ENCODE data around the gene RASGRP2. TPM values are rescaled to one million over a fixed set of nuclear protein-coding genes. Genes with fewer than 3 reads are reported as not detected.

The RASGRP2 gene
- total RNA-seq, 1 experiment from 2014 or later = 4.0 TPM

- peaks cover 45% of the 10 kb centered on the region for H3K4me1 ChIP-seq (ENCODE audit: low read length)
- H3K4me2 ChIP-seq (ENCODE audit: low read depth, low read length, poor library complexity, severe bottlenecking) = peak overlapping the region; percentile 97
- H3K36me3 ChIP-seq (ENCODE audit: insufficient read depth, low read length) = peaks cover 59% of the 10 kb centered on the region
- H3K9me3 ChIP-seq (ENCODE audit: low read length) = no peaks in the 10 kb centered on the region
- peaks cover 57% of the 10 kb centered on the region for H3K79me2 ChIP-seq (ENCODE audit: low read length)
- H3K27ac ChIP-seq (ENCODE audit: low read length) = no peak overlapping the region
- H3K4me3 ChIP-seq (ENCODE audit: low read length) = peak overlapping the region; percentile 94
- no peak overlapping the region for H2AFZ ChIP-seq (ENCODE audit: low read length)
- peak overlapping the region; percentile 97; the same call in 1 of the 2 replicates for H3K9ac ChIP-seq (ENCODE audit: low read length)
- H3K9me2 ChIP-seq (replicated peaks; ENCODE audit: insufficient read depth, low read length) = no peaks in the 10 kb centered on the region
- no peak for DNase-seq
- peaks cover 57% of the 10 kb centered on the region for H4K20me1 ChIP-seq (ENCODE audit: insufficient read depth, low read depth, low read length)
- no peaks in the 10 kb centered on the region for H3K27me3 ChIP-seq (ENCODE audit: low read length)
These were observed 32.5 kb upstream of the RASGRP2 start for GRCh38 chr11:64776425-64776824.

DNA sequence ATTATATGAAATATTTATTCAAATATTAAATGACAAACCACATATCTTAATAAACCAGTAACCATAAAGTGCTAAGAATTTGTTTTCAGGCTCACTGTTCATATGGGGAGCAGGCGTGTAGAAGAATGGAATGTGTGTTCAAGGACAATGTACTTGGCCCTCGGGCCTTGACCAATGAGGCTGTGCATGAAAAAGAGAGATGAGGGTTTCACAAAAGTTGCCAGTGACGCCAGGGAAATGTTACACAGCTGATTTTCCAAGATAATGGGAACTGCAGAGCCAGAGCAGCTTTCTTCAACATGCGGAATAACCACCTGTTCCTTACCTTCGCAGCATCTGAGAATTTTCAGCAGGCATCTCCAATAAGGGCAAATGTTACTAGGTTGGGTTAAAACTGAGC is 30.2 kb upstream of the RASGRP2 start:
- Histone ChIP-seq H3K9me2 (replicated peaks; ENCODE audit: insufficient read depth, low read length) (no peaks in the 10 kb centered on the region), H3K79me2 (ENCODE audit: low read length) (peaks cover 66% of the 10 kb centered on the region), H3K27ac (ENCODE audit: low read length) (no peak overlapping the region), H3K9me3 (ENCODE audit: low read length) (no peaks in the 10 kb centered on the region), H3K4me3 (ENCODE audit: low read length) (no peak overlapping the region), H3K36me3 (ENCODE audit: insufficient read depth, low read length) (peaks cover 82% of the 10 kb centered on the region), H3K9ac (ENCODE audit: low read length) (no peak overlapping the region), H2AFZ (ENCODE audit: low read length) (no peak overlapping the region), H3K27me3 (ENCODE audit: low read length) (no peaks in the 10 kb centered on the region), H4K20me1 (ENCODE audit: insufficient read depth, low read depth, low read length) (peaks cover 79% of the 10 kb centered on the region), H3K4me1 (ENCODE audit: low read length) (peaks cover 32% of the 10 kb centered on the region), H3K4me2 (ENCODE audit: low read depth, low read length, poor library complexity, severe bottlenecking) (no peak overlapping the region)
- no peak for DNase-seq

- Histone ChIP-seq H4K20me1 (ENCODE audit: insufficient read depth, low read depth, low read length) (peaks cover 93% of the 10 kb centered on the region), H3K27me3 (ENCODE audit: low read length) (no peaks in the 10 kb centered on the region), H3K9me2 (replicated peaks; ENCODE audit: insufficient read depth, low read length) (no peaks in the 10 kb centered on the region), H3K9ac (ENCODE audit: low read length) (no peak overlapping the region), H3K9me3 (ENCODE audit: low read length) (no peaks in the 10 kb centered on the region), H3K4me3 (ENCODE audit: low read length) (no peak overlapping the region), H3K27ac (ENCODE audit: low read length) (peak overlapping the region; percentile 23; the same call in 1 of the 2 replicates), H3K4me1 (ENCODE audit: low read length) (peaks cover 32% of the 10 kb centered on the region), H3K79me2 (ENCODE audit: low read length) (peaks cover 65% of the 10 kb centered on the region), H2AFZ (ENCODE audit: low read length) (no peak overlapping the region), H3K36me3 (ENCODE audit: insufficient read depth, low read length) (peaks cover 97% of the 10 kb centered on the region), H3K4me2 (ENCODE audit: low read depth, low read length, poor library complexity, severe bottlenecking) (no peak overlapping the region)
- DNase-seq = no peak
These were observed 28.5 kb upstream of the RASGRP2 start for GRCh38 chr11:64772303-64773018.

DNA sequence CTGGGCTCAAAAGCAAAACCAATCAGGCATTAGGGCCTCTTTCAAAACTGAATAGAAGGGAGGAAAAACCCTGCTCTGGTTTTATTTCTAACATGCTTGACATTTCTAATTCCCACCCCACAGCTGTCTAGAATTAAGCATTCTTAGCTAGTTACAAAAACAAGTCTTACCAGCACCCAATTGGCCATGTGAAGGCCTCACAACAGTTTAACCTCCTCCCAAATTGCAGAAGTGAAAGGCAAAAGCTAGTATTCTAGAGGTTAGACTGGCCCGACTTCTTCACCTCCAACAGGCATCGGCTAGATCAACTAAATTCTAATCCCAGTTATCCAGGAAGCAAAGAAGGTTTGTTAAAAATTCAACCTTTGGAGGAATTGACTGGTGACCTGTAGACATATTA is 27.9 kb upstream of the RASGRP2 start:
- no peak for DNase-seq
- no peaks in the 10 kb centered on the region for H3K9me3 ChIP-seq (ENCODE audit: low read length)
- peaks cover 28% of the 10 kb centered on the region for H3K4me1 ChIP-seq (ENCODE audit: low read length)
- H3K4me2 ChIP-seq (ENCODE audit: low read depth, low read length, poor library complexity, severe bottlenecking) = no peak overlapping the region
- no peaks in the 10 kb centered on the region for H3K27me3 ChIP-seq (ENCODE audit: low read length)
- H3K9ac ChIP-seq (ENCODE audit: low read length) = no peak overlapping the region
- H2AFZ ChIP-seq (ENCODE audit: low read length) = no peak overlapping the region
- no peak overlapping the region for H3K4me3 ChIP-seq (ENCODE audit: low read length)
- H3K79me2 ChIP-seq (ENCODE audit: low read length) = peaks cover 59% of the 10 kb centered on the region
- H3K9me2 ChIP-seq (replicated peaks; ENCODE audit: insufficient read depth, low read length) = no peaks in the 10 kb centered on the region
- peaks cover 93% of the 10 kb centered on the region for H4K20me1 ChIP-seq (ENCODE audit: insufficient read depth, low read depth, low read length)
- no peak overlapping the region for H3K27ac ChIP-seq (ENCODE audit: low read length)
- H3K36me3 ChIP-seq (ENCODE audit: insufficient read depth, low read length) = peaks cover 97% of the 10 kb centered on the region

DNA sequence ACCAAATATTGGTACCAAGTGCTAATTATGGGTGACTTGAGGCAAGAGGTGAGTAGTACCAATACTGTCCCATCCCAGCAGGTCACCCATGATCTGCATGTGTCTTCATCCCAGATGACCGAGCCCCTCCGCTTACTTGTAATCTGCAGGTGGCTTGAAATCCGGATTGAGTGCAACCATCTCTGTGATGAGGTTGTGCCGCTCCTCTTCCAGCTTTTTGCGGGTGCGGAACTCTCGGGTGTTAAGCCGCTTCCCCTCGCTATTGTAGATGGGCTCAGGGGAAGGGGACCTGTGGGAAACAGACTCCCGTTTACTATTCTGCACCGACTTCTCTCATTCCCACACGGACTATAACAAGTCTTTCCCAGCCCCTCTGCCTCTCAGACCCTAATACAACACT is 26.2 kb upstream of the RASGRP2 start:
- H3K79me2 ChIP-seq (ENCODE audit: low read length) = peaks cover 41% of the 10 kb centered on the region
- H3K36me3 ChIP-seq (ENCODE audit: insufficient read depth, low read length) = peaks cover 83% of the 10 kb centered on the region
- H2AFZ ChIP-seq (ENCODE audit: low read length) = no peak overlapping the region
- no peak overlapping the region for H3K4me3 ChIP-seq (ENCODE audit: low read length)
- H3K27ac ChIP-seq (ENCODE audit: low read length) = no peak overlapping the region
- H3K9ac ChIP-seq (ENCODE audit: low read length) = no peak overlapping the region
- no peaks in the 10 kb centered on the region for H3K9me2 ChIP-seq (replicated peaks; ENCODE audit: insufficient read depth, low read length)
- H3K27me3 ChIP-seq (ENCODE audit: low read length) = no peaks in the 10 kb centered on the region
- peaks cover 15% of the 10 kb centered on the region for H3K4me1 ChIP-seq (ENCODE audit: low read length)
- no peaks in the 10 kb centered on the region for H3K9me3 ChIP-seq (ENCODE audit: low read length)
- H3K4me2 ChIP-seq (ENCODE audit: low read depth, low read length, poor library complexity, severe bottlenecking) = no peak overlapping the region
- peaks cover 81% of the 10 kb centered on the region for H4K20me1 ChIP-seq (ENCODE audit: insufficient read depth, low read depth, low read length)
- no peak for DNase-seq

- H3K9ac ChIP-seq (ENCODE audit: low read length) = no peak overlapping the region
- peaks cover 82% of the 10 kb centered on the region for H3K36me3 ChIP-seq (ENCODE audit: insufficient read depth, low read length)
- H3K27ac ChIP-seq (ENCODE audit: low read length) = no peak overlapping the region
- no peak overlapping the region for H2AFZ ChIP-seq (ENCODE audit: low read length)
- no peaks in the 10 kb centered on the region for H3K9me3 ChIP-seq (ENCODE audit: low read length)
- peaks cover 34% of the 10 kb centered on the region for H3K79me2 ChIP-seq (ENCODE audit: low read length)
- H3K4me1 ChIP-seq (ENCODE audit: low read length) = peaks cover 14% of the 10 kb centered on the region
- H3K9me2 ChIP-seq (replicated peaks; ENCODE audit: insufficient read depth, low read length) = no peaks in the 10 kb centered on the region
- H3K27me3 ChIP-seq (ENCODE audit: low read length) = no peaks in the 10 kb centered on the region
- DNase-seq = no peak
- H3K4me3 ChIP-seq (ENCODE audit: low read length) = no peak overlapping the region
- H4K20me1 ChIP-seq (ENCODE audit: insufficient read depth, low read depth, low read length) = peaks cover 74% of the 10 kb centered on the region
- H3K4me2 ChIP-seq (ENCODE audit: low read depth, low read length, poor library complexity, severe bottlenecking) = no peak overlapping the region
These were observed 25.3 kb upstream of the RASGRP2 start for GRCh38 chr11:64769283-64769682.

DNA sequence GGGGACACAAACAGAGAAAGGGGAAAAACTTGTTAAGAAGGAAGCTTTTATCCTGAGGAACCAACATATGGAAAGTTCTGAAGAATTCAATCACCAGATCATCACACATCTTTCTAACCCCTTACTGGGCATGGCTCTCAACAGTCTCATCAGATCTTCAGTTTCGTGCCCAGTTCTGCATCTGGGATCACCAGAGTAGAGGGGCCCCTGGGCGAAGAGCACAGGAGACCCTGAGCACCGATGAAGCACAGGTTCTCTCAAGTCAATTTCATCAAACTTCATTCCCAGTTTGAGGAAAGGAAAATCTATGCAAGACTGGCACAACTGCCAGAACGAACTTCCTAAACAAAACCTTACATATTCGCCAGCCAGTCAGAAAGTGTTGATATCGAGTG is 24.4 kb upstream of the RASGRP2 start:
- H4K20me1 ChIP-seq (ENCODE audit: insufficient read depth, low read depth, low read length) = peaks cover 71% of the 10 kb centered on the region
- H3K36me3 ChIP-seq (ENCODE audit: insufficient read depth, low read length) = peaks cover 79% of the 10 kb centered on the region
- H3K9me2 ChIP-seq (replicated peaks; ENCODE audit: insufficient read depth, low read length) = no peaks in the 10 kb centered on the region
- no peak overlapping the region for H3K4me3 ChIP-seq (ENCODE audit: low read length)
- DNase-seq = peak; percentile 45
- H2AFZ ChIP-seq (ENCODE audit: low read length) = no peak overlapping the region
- peaks cover 24% of the 10 kb centered on the region for H3K79me2 ChIP-seq (ENCODE audit: low read length)
- no peak overlapping the region for H3K9ac ChIP-seq (ENCODE audit: low read length)
- no peaks in the 10 kb centered on the region for H3K9me3 ChIP-seq (ENCODE audit: low read length)
- no peaks in the 10 kb centered on the region for H3K27me3 ChIP-seq (ENCODE audit: low read length)
- no peak overlapping the region for H3K27ac ChIP-seq (ENCODE audit: low read length)
- no peak overlapping the region for H3K4me2 ChIP-seq (ENCODE audit: low read depth, low read length, poor library complexity, severe bottlenecking)
- peaks cover 6% of the 10 kb centered on the region for H3K4me1 ChIP-seq (ENCODE audit: low read length)

GRCh38 chr11:64767344-64768299 is 23.7 kb upstream of the RASGRP2 start:
- Histone ChIP-seq H3K36me3 (ENCODE audit: insufficient read depth, low read length) (peaks cover 74% of the 10 kb centered on the region), H3K9ac (ENCODE audit: low read length) (no peak overlapping the region), H3K9me2 (replicated peaks; ENCODE audit: insufficient read depth, low read length) (no peaks in the 10 kb centered on the region), H3K27ac (ENCODE audit: low read length) (no peak overlapping the region), H3K79me2 (ENCODE audit: low read length) (peaks cover 18% of the 10 kb centered on the region), H2AFZ (ENCODE audit: low read length) (no peak overlapping the region), H4K20me1 (ENCODE audit: insufficient read depth, low read depth, low read length) (peaks cover 71% of the 10 kb centered on the region), H3K4me1 (ENCODE audit: low read length) (peaks cover 7% of the 10 kb centered on the region; the same call in 1 of the 2 replicates), H3K4me2 (ENCODE audit: low read depth, low read length, poor library complexity, severe bottlenecking) (no peak overlapping the region), H3K9me3 (ENCODE audit: low read length) (no peaks in the 10 kb centered on the region), H3K27me3 (ENCODE audit: low read length) (no peaks in the 10 kb centered on the region), H3K4me3 (ENCODE audit: low read length) (no peak overlapping the region)
- DNase-seq = peak; percentile 89
